ENCODE measurements around the gene SRRM4.
"Not testable (repeated sequence)": the region's sequence is repeated elsewhere in the genome, so short reads cannot be mapped to it uniquely, and the experiment has no call there.

SRRM4 gene

DNA sequence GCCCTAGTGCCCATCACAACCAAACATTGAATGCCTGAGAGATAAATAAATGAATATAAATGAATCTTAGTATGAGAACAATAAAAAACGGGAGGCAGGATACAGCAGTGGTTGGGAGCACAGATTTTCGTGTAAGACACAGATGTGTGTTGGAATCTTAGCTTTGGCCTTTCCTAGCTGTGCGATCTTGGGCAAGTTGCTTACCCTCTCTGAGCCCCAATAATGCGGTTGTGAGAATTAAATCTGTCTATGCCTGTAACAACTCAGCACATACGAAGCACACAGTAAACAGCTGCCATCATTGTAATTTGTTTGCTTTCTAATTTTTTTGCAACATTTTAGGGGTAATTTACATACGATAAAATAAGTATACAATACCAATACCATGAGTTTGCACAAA is 89.8 kb downstream of the SRRM4 start:
- no peak for DNase-seq

DNA sequence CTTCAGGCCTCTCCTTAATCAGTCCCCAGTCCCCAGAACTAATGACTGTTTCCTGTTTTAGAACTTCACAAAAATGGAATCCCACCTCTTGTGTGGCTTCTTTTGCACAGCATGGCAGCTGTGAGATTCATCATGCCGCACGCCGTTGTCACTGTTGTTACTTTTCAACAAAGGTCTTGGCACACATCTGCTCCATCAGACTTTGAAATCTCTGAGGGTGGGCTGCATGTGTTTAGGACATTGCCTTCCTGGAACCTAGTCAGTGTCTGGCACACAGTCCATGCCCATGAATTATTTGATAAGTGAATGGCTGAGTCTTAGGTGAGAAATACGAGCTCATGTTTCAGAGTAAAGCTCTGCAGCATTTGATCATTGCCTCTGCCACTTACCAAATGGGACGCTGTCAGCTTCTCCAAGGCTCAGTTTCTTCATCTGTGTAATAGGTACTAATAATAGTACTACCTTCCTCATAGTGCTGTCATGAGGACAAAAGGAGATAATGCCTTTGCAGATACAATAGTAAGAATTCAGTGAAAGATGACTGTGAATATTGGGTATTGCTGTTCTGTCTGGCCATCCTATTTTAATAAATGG is 90.4 kb downstream of the SRRM4 start:
- no peak for DNase-seq

DNA sequence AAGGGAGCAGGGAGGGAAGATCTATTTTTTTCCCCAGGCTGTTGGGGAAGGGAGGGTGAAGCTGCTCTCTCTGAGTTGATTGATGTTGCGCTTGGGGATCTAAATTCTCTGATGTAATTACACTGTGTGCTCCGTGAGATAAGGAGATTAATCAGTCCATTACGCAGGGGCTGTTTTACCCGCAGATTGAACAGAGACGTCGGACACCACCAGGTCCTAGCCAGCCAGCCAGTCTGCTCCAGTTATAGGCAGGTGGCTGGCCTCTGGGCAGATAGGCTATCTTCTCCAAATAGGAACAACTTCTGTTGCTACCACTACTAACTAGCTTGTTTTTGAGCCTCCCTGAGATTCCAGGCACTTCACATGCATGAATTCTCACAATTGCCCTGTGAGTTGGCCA is 91.1 kb downstream of the SRRM4 start:
- no peak for DNase-seq

DNA sequence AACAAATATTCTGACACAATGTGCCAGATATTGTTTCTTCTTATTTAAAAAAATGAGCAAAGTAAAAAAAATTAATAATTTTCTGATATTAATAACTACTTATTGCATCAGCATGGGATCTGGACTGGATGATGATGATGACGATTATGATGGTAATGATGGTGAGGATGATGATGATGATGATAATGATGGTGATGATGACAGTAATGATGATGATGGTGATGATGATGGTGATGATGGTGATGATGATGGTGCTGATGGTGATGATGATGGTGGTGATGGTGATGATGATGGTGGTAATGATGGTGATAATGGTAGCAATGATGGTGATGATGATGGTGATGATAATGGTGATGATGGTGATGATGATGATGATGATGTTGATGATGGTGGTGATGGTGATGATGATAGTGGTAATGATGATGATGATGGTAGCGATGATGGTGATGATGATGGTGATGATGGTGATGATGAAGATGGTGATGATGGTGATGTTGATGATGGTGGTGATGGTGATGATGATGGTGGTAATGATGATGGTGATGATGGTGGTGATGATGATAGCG is 94.0 kb downstream of the SRRM4 start:
- no peak for DNase-seq

DNA sequence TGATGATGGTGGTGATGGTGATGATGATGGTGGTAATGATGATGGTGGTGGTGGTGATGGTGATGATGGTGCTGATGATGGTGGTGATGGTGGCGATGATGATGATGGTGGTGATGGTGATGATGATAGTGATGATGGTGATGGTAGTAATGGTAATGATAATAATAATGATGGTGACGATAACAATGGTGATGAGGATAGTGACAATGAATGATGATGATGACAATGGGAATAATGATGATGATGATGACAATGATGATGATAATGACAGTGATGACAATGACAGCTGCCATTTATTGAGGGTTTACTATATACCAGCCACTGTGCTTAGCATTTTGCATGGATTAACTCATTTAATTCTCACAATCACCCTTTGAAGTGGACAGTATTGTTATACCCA is 94.6 kb downstream of the SRRM4 start:
- no peak for DNase-seq

DNA sequence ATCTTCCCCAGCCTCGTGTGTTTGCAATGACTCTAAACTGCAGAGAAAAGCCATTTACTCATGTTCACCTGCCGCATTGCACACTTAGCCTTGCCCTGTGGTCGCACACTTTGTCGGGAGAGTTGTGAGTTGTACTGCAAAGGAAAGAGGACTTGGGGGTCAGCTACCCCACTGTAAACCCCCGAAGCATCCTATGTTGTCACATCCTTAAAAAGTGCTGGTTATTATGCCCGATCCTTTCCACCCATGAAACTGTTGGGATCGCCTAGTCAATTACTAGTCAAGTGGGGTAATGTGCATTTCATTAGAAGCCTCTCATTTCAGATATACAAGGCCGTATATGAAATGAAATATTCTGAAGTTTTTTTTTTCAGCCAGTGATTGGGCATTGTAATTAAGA is 98.2 kb downstream of the SRRM4 start:
- DNase-seq: no peak

DNA sequence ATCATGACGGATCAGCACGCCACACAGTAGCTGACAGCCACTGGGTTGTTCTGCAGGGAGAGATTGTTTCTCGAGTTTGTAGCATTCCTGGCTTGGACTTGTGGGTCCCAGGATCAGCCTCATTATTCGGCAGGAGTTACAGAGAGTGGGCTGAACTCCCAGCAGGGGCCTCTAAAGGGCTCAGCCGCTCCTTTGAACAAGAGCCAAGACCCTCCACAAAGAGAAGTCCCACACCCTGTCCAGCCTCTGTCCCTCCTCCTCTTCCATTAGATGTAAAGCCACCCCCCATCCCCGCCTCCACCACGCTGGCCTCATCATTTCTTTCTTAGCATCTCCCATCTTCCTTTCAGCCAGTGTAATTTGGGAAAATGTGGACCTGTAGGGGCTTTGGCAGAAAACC is 100.7 kb downstream of the SRRM4 start:
- DNase-seq: no peak

DNA sequence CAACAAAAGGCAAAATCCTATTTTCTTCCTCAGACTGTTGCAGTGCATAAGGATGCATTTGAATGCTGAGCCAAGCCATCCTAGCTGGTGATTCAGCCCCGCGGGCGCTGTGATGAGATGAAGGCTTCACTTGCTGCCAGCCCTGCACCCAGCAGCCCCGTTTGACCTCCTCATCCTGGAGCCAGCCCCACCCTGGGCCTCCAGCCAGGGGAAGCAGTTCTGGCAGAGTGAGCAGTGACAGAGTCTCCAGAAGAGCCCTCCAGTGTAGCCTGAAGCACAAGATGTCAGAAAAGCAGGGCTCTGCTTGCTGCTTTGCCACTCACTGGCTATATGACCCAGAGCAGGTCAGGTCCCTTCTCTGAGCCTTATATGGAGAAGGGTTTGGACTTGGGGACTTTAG is 101.2 kb downstream of the SRRM4 start:
- no peak for DNase-seq

DNA sequence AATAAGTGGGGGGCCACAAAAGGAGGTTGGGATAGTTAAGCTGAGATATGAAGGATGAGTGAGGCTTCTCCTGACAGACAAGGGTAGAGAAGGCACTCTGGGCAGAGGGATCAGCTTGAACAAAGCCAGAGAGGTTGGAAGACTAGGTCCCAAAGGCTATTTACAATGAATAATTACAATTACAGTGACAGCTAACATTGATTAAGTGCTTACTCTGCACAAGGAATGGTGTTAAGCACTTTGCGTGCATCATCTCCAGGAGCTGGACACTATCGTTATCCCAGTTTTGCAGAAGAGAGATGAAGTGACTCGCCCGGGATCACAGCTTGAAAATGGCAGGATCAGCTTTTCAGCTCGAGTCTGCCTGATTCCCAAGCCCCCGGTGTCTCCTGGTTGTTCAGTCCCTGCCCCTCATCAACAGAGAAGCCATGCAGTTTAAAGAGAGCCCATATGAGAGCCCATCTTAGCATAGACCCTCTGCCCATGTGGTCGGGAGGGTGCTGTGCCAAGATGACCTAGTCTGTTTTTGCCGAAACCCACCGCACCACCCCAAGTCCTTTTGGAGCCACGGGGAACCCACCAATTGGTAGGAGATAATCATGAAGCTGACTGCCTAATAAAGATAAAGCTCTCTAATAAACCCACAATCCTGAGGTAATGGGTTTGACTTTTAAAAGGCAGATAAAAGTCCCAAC is 107.5 kb downstream of the SRRM4 start:
- no peak for DNase-seq

DNA sequence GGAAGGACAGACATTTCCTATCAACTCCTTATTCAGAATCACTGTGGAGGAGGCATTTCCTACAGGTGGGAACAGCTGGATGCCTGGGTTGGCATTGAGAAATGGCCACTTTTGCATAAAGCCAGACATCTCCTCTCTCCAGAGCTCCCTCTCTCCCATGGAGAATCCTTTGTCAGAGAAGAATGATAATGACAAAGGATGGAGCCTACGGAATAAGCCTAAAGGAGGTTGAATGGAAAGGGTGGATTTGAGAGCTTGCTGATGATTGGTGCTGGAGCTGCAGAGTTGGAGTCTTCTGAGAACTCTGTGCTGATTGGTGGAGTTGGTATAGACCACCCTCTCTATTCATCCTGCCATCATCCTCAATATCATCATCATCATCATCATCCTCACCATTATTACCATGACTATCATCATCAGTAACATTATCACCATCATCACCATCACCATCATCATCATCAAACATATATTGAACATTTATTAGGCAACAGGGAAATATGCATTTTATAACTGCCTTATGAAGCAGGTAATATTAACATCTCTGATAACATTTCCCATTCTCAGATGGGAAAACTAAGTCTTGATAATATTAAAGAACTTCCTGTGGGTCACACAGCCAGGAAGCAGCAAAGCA is 108.2 kb downstream of the SRRM4 start:
- DNase-seq: no peak

DNA sequence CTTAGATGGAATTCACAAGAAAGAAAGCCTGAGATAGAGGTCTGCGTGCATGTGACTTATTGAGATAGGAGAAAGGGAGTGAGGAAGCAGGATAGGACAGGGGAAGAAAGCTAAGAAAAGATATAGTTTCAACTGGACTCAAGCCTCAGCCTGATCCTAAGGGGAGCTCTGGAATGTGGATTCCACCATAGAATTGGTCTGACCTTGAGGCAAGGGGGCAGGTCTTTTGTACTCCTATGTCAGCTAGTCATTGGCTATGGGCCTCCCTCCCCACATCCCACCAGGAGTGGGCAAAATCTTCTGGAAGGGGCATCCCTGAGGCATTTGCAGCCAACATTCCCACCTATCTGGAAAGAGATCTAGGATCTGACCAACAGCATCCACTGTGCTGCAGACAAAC is 108.9 kb downstream of the SRRM4 start:
- DNase-seq: no peak

DNA sequence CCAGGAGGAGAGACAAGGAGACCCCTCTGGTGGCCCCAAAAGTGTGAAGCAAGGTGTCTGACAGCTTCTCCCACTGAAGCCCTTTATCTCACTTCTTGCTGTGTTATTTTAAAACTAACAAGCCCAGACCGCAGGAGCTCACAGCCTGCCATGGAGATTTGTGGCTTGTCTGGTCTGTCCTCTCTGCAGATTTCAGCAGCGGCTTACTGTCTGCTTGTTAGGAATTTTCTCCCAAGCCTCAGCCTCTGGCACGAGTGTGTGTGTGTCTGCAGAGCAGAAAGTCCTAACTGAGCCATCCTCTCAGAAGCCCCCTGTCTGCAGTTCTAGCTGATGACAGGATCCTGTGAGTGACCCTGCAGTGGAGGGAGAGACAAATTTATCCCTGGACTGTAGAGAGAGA is 109.5 kb downstream of the SRRM4 start:
- DNase-seq: no peak

DNA sequence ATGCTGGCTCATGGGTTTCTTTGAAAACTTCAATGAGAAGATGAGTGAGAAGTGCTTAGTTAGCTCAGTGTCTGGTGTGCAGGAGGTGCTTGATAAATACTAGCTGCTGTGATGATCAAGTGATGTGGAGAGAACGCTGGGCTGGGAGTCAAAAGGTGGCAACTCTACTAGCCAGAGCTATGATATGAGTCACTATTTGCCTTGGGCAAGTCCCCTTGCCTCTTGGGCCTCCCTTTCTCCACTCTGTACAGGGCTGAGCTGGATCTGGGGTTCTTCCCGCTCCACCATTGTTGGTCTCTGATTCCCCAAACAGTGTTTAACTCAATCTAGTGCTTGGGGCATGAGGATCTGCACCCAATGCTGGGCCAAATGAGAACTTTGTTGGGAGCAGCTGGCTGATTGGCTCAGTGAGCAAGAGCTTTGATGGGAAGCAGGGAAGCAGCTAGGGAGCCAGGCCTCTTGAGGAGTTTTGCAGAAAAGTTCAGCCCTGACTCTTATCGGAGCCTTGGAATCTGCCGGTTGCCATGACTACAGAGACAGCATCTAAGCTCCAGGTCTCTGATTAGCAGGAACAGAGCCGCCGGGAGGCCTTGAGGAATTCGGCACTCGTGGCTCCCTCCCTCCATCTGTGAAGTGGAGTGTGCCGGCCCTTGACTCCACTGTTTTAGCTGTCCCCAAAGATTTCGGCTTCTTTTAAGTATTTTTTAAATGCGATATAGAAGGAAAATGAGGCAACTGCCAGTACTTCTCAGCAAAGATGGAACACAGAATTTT is 115.3 kb downstream of the SRRM4 start:
- no peak for DNase-seq

DNA sequence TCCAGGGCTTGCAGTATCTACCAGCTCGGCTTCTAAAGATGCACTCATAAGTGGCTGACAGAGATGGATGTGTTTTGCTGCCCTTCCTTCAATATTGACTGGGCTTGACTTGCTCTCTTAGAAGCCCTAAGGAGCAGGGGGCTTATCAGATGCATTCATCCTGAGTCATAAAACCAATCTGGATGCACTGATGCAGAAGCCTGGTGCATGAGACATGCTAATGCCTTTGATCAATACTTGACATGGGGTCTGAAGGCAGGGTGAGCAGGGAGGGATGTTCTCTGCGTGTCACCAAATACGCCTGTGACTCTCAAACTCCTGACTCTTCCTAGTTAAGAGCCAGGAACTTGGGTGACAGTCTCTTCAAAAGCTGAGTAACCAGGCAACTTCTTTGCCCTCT is 119.6 kb downstream of the SRRM4 start:
- DNase-seq: no peak

DNA sequence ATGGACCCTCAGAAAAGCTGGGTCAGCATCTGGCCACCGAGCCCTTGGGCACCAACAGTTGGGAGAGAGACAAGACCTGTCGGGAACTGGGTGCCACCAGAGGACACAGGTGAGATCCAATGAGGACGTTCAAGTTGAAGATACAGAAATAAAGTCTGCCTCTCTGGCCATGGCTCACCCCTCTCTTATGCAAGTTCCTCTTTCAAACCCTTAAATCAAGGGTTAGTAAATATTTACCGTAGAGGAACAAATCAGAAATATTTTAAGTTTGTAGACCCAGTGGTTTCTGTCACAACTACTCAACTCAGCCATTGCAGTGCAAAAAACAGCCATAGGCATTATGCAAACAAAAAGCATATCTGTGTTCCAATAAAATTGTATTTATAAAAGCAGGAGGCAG is 120.9 kb downstream of the SRRM4 start:
- no peak for DNase-seq

DNA sequence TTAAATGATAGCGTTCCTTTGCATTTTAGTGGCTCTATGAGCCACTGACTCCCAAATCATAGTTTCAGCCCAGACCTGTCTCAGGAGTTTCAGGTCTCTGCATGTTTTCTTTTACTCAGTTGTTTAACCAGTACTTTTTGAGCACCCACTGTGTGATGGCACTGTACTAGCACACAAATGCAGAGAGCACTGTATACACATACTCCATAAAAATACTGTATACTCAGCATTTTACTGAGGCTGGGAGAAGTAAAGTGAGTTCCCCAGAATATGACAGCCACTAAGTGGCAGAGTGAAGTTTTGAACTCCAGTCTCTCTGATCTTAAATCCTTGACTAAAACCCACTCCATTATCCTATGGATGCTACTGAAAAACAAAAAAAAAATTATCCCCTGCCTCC is 121.4 kb downstream of the SRRM4 start:
- no peak for DNase-seq

DNA sequence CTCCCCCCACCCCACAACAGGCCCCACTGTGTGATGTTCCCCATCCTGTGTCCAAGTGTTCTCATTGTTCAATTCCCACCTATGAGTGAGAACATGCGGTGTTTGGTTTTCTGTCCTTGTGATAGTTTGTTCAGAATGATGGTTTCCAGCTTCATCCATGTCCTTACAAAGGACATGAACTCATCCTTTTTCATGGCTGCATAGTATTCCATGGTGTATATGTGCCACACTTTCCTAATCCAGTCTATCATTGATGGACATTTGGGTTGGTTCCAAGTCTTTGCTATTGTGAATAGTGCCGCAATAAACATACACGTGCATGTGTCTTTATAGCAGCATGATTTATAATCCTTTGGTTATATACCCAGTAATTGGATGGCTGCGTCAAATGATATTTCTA is 123.6 kb downstream of the SRRM4 start:
- DNase-seq: not testable (repeated sequence)

DNA sequence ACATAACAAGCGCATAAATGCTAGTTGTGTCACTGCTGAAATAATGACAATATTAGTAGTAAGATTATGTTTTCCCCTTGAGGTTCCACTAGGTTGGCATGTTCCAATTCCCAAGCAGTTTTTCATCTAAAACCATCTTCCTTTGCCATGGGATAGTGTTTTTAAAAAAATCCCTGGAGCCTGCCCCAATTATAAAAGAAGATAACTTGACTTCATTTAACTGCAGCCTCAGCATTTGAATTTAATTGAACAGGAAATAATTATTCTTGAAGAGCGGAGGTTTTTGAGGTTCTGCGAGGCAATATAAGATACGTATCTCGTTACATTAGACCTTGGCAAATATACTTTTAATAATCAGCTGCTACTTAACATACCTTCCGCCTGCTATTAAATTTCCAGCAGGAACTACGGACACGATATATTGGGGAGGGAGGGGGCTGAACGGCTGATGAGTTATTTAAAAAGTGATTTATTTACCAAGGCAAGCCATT is 132.2 kb downstream of the SRRM4 start:
- no peak for DNase-seq

DNA sequence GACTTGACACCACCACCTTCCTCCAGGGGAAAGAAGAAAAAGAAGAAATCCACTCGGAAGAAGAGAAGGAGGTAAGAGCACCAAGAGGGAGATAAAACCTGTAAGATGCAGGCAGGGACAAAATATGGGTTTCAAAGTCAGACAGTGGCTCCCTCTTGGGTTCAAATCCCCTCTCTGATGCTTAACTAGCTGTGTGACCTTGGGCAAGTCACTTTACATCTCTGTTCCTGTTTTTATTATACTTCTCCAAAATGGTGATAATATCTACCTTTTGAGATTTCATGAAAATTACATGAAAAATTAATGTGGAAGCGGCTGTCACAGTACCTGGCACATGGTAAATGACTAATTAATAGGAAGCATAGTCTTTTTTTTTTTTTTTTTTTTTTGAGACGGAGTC is 133.0 kb downstream of the SRRM4 start:
- DNase-seq: no peak

DNA sequence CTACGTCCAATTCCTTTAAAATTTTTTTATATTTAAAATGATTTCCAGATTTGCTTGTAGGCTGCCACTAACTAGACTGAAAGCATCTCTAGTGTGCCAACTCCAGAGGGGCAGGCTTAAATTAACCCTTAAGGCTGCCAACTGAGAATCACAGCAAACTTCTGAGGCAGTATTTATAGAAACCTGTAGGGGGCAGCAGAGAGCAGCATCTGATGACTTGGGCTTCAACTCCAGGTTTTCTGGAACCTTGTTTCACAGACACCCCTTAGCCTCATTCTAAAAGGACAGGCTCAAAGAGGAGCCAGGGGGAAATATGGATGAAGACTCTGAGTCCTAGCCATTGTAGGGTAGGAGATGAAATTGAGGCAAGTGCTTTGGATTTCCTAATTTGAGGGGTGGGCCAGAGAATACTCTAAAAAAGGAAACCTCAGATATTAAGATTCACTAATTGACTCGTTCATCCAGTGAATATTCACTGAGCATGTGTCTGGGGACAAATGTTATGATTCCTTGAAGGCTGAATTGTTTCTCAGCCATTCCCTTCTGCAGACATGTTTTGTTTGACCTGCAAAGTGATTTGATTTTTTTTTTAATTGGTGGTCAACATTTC is 134.1 kb downstream of the SRRM4 start:
- DNase-seq: no peak

DNA sequence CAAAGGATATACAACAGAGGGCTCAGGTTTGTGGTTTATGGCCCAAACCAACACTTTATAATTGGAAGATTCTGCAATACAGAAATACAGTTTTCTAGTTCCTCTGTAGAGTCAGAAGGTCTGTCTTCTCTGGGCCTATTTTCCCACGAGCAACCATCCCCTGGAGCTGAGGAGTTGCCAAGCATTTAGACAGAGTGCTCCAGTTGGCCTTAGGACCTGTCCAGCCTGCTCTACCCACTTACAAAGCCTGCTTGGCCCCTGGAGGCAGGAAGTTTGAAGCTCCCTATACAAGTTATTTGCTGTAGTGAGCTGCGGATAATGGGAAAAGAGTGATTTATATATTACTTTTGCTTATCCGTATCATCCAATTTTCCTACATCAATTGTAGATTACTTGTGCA is 136.6 kb downstream of the SRRM4 start:
- no peak for DNase-seq

DNA sequence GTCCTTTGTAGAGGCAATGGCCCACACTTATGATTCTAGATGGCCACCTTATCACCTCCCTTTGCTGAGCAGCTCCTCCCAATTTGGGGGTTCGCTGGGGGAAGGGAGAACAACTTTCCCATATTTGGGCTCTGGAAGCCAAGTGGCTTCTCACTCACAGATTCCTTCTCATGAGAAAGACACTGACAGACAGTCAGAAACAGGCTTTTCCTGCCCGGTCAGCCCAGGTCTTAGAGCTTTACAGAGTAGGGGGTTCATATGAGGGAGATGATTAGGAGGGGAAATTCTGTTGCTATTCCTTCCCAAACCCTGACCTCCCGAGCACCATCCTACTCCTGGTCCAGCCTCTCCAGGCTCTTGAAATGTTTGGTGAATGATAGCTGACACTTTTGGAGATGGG is 137.3 kb downstream of the SRRM4 start:
- DNase-seq: no peak

DNA sequence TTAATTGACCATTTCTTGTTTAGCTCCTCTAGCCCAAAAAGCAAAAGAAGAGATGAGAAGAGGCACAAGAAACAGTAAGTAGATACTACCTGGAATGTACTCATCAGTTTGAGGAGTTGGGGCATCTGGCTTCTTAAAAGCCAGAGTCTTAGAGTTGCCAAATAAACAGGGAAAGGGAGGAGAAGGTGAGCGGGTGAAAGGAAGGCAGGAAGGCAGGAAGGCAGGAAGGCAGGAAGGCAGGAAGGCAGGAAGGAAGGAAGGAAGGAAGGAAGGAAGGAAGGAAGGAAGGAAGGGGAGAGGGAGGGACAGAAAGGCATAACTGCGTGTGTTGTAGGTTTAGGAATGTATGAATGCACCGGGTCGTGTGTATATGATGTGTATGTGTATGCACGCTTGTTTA is 140.7 kb downstream of the SRRM4 start:
- no peak for DNase-seq

Measured in stimulated activated CD4-positive, alpha-beta T cell treated with anti-CD3 and anti-CD28 coated beads, Interleukin-4, amount 100 ng/mL, for 4 hours (primary cell).